Measurements from ENCODE around the gene CIZ1. TPM values are rescaled to one million over a fixed set of nuclear protein-coding genes. Genes with fewer than 3 reads are reported as not detected.

The CIZ1 gene
- total and polyA plus RNA-seq, 10 of the 15 experiments (the other 5 are each of a cell fraction or from before 2014, with no cell fraction given), result 1.8 to 91.6 (median 35.4) TPM

GRCh38 chr9:128153947-128154695, 37.3 kb downstream of the CIZ1 start:
- BruUV-seq (replicated peaks), result no TSS peak
- no peaks in the 10 kb centered on the region for H3K27me3 ChIP-seq (replicated peaks in 1 of 2; ENCODE audit: control insufficient read depth in 2 of 2, insufficient read depth in 2 of 2, low read length in 1 of 2)
- H3K27ac ChIP-seq (ENCODE audit: control insufficient read depth, insufficient read depth), result no peak overlapping the region
- H3K9me3 ChIP-seq (replicated peaks; ENCODE audit: control insufficient read depth, insufficient read depth, low read length), result no peaks in the 10 kb centered on the region
- no peak overlapping the region for H3K9ac ChIP-seq (ENCODE audit: control insufficient read depth, insufficient read depth, low read length)
- H3K36me3 ChIP-seq (ENCODE audit: control insufficient read depth in 2 of 2, insufficient read depth in 2 of 2, low read length in 1 of 2), result no peaks in the 10 kb centered on the region
- no peak overlapping the region for H3K4me3 ChIP-seq
- 24% methylated on average over 12 of the region's 13 CpGs for WGBS (ENCODE audit: insufficient coverage, insufficient replicate concordance, low lambda C conversion rate, missing lambda C conversion rate)
- ChIA-PET POLR2A (no interaction called here), CTCF (no interaction called here), RAD21 (ENCODE audit: unreplicated experiment) (no interaction called here), SMC1A (ENCODE audit: uncharacterized antibody, unreplicated experiment) (no interaction called here)
- DNase-seq (ENCODE audit: low read depth, low spot score) (no peak), FAIRE-seq (no peak), ATAC-seq (no peak)
- H3K4me1 ChIP-seq (ENCODE audit: control insufficient read depth, insufficient read depth, low read length), result no peaks in the 10 kb centered on the region
- H4K20me1 ChIP-seq (ENCODE audit: control insufficient read depth, insufficient read depth), result no peaks in the 10 kb centered on the region; the same call in 1 of the 2 replicates
- no peaks in the 10 kb centered on the region for H3K79me2 ChIP-seq (ENCODE audit: control insufficient read depth, insufficient read depth, low read length)
- H2AFZ ChIP-seq (ENCODE audit: control insufficient read depth, low read depth, low read length), result no peak overlapping the region
- in situ Hi-C loops (cut with MboI), result no loop called here
- intact Hi-C loops (cut with micrococcal nuclease; ENCODE audit: unreplicated experiment), result no loop called here
- no peak overlapping the region for H3K4me2 ChIP-seq (ENCODE audit: control insufficient read depth, insufficient read depth)
- TF ChIP-seq CEBPB (IDR thresholded peaks at IDR 0.05; ENCODE audit: borderline replicate concordance in 1 of 2, low read depth in 2 of 2, low read length in 2 of 2) (no peak), ZSCAN29 (IDR thresholded peaks at IDR 0.05) (no peak), POLR2AphosphoS5 (IDR thresholded peaks at IDR 0.05; ENCODE audit: low read length) (no peak), USF1 (IDR thresholded peaks at IDR 0.05; ENCODE audit: borderline replicate concordance, extremely low read length, insufficient read depth, low read depth, low read length) (no peak), ESRRA (IDR thresholded peaks at IDR 0.05; ENCODE audit: low read length) (no peak), KDM1A (IDR thresholded peaks at IDR 0.05; ENCODE audit: borderline replicate concordance) (no peak), CEBPZ (IDR thresholded peaks at IDR 0.05; ENCODE audit: low read depth, low read length) (no peak), ZBTB40 (IDR thresholded peaks at IDR 0.05; ENCODE audit: borderline replicate concordance) (no peak), RAD21 (IDR thresholded peaks at IDR 0.05; ENCODE audit: insufficient read depth, low read depth, low read length) (no peak), USF2 (IDR thresholded peaks at IDR 0.05; ENCODE audit: borderline replicate concordance, low read depth, low read length) (no peak)
